ENCODE data around the gene C10orf120. TPM values are rescaled to one million over a fixed set of nuclear protein-coding genes. Genes with fewer than 3 reads are reported as not detected.

Gene C10orf120
- total RNA-seq, 3 donors from 2014 or later: not detected

- H3K4me3 ChIP-seq: no peak overlapping the region
- no peaks in the 10 kb centered on the region for H3K36me3 ChIP-seq (ENCODE audit: low read depth)
- DNase-seq (no peak), ATAC-seq (no peak)
- H3K4me1 ChIP-seq (ENCODE audit: low read depth): no peaks in the 10 kb centered on the region
- TF ChIP-seq CTCF (IDR thresholded peaks at IDR 0.05): no peak
- H3K9me3 ChIP-seq: no peaks in the 10 kb centered on the region
- intact Hi-C loops (cut with DNase I, micrococcal nuclease): no loop called here
Measured at GRCh38 chr10:122713091-122713885, 13.6 kb upstream of the C10orf120 start.

- no peaks in the 10 kb centered on the region for H3K9me3 ChIP-seq
- ATAC-seq: no peak
- no peaks in the 10 kb centered on the region for H3K4me1 ChIP-seq (ENCODE audit: low read depth)
- H3K36me3 ChIP-seq (ENCODE audit: low read depth): no peaks in the 10 kb centered on the region
- intact Hi-C loops (cut with DNase I, micrococcal nuclease): no loop called here
- no peak for DNase-seq
- H3K4me3 ChIP-seq: no peak overlapping the region
- TF ChIP-seq CTCF (IDR thresholded peaks at IDR 0.05): no peak
Measured at GRCh38 chr10:122710576-122710975, 10.9 kb upstream of the C10orf120 start.

- TF ChIP-seq CTCF (IDR thresholded peaks at IDR 0.05): no peak
- ATAC-seq (no peak), DNase-seq (no peak)
- no peak overlapping the region for H3K4me3 ChIP-seq
- H3K36me3 ChIP-seq (ENCODE audit: low read depth): no peaks in the 10 kb centered on the region
- no peaks in the 10 kb centered on the region for H3K9me3 ChIP-seq
- no peaks in the 10 kb centered on the region for H3K4me1 ChIP-seq (ENCODE audit: low read depth)
- intact Hi-C loops (cut with DNase I, micrococcal nuclease): no loop called here
Measured at GRCh38 chr10:122709971-122710370, 10.3 kb upstream of the C10orf120 start.

- no peak overlapping the region for H3K4me3 ChIP-seq
- intact Hi-C loops (cut with DNase I, micrococcal nuclease): no loop called here
- ATAC-seq (no peak), DNase-seq (no peak)
- no peaks in the 10 kb centered on the region for H3K36me3 ChIP-seq (ENCODE audit: low read depth)
- no peaks in the 10 kb centered on the region for H3K4me1 ChIP-seq (ENCODE audit: low read depth)
- no peaks in the 10 kb centered on the region for H3K9me3 ChIP-seq
- no peak for TF ChIP-seq CTCF (IDR thresholded peaks at IDR 0.05)
Measured at GRCh38 chr10:122707535-122707934, 7.9 kb upstream of the C10orf120 start.

GRCh38 chr10:122706947-122707346 lies 7.3 kb upstream of the C10orf120 start:
- no peaks in the 10 kb centered on the region for H3K36me3 ChIP-seq (ENCODE audit: low read depth)
- intact Hi-C loops (cut with DNase I, micrococcal nuclease): no loop called here

More at GRCh38 chr10:122706947-122707346, 7.3 kb upstream of the C10orf120 start:
- TF ChIP-seq CTCF (IDR thresholded peaks at IDR 0.05): no peak
- Histone ChIP-seq H3K4me1 (ENCODE audit: low read depth) (no peaks in the 10 kb centered on the region), H3K9me3 (no peaks in the 10 kb centered on the region), H3K4me3 (no peak overlapping the region)
- DNase-seq (no peak), ATAC-seq (no peak)
